OCI-LY1 (cell line): ENCODE measurements around the gene NUMBL.

Experiments
- H2AFZ ChIP-seq: fragments of 200-600 bp; sonication (generic), shearing (Covaris generic); 2 replicates; pipeline ENCODE4 v1.6.0; 2014; ENCODE audit warnings: antibody characterized with exemption, mild to moderate bottlenecking, low read length
- H3F3A ChIP-seq: fragments of 200-600 bp; sonication (generic), shearing (Covaris generic); 2 replicates; pipeline ENCODE4 v1.6.0; 2014; ENCODE audit warnings: mild to moderate bottlenecking, antibody characterized with exemption, low read length, moderate library complexity; ENCODE audit not compliant: insufficient read depth
- H3K27ac ChIP-seq: fragments of 200-600 bp; sonication (generic); 2 replicates; pipeline ENCODE4 v1.5.1; 2014; ENCODE audit warnings: low read length, mixed run types, mild to moderate bottlenecking, low read depth; ENCODE audit not compliant: poor library complexity, severe bottlenecking
- H3K27me3 ChIP-seq: fragments of 200-600 bp; sonication (generic); 2 replicates; pipeline ENCODE4 v1.6.0; 2014; ENCODE audit warnings: antibody characterized with exemption, mild to moderate bottlenecking, low read length, moderate library complexity; ENCODE audit not compliant: insufficient read depth
- H3K36me3 ChIP-seq: fragments of 200-600 bp; sonication (generic); 2 replicates; pipeline ENCODE4 v1.6.1; 2014; ENCODE audit warnings: mild to moderate bottlenecking, antibody characterized with exemption, low read length, moderate library complexity, mixed read lengths; ENCODE audit not compliant: insufficient read depth
- H3K4me1 ChIP-seq: fragments of 200-600 bp; sonication (generic); 2 replicates; pipeline ENCODE4 v1.5.1; 2014; ENCODE audit warnings: mild to moderate bottlenecking, low read length, moderate library complexity; ENCODE audit not compliant: insufficient read depth, severe bottlenecking
- H3K4me2 ChIP-seq: fragments of 200-600 bp; sonication (generic), shearing (Covaris generic); 2 replicates; pipeline ENCODE4 v1.6.1; 2014; ENCODE audit warnings: low read length
- H3K4me3 ChIP-seq: fragments of 200-600 bp; sonication (generic); 2 replicates; pipeline ENCODE4 v1.5.1; 2014; ENCODE audit warnings: low read length, low read depth, mild to moderate bottlenecking, mixed read lengths; ENCODE audit not compliant: poor library complexity, severe bottlenecking
- H3K79me2 ChIP-seq: fragments of 200-600 bp; shearing (Covaris generic); 2 replicates; pipeline ENCODE4 v1.6.1; 2016; ENCODE audit warnings: mixed run types, low read length, mixed read lengths; ENCODE audit not compliant: insufficient read depth
- H3K9ac ChIP-seq: fragments of 200-600 bp; sonication (generic), shearing (Covaris generic); 2 replicates; pipeline ENCODE4 v1.6.1; 2014; ENCODE audit warnings: mild to moderate bottlenecking, low read length, mixed read lengths
- H3K9me2 ChIP-seq: fragments of 200-600 bp; sonication (generic), shearing (Covaris generic); 2 replicates; pipeline ENCODE4 v1.6.1; 2014; ENCODE audit warnings: low read depth, mild to moderate bottlenecking, low read length, mixed read lengths
- H3K9me3 ChIP-seq: fragments of 200-600 bp; shearing (Covaris generic); 2 replicates; pipeline ENCODE4 v1.6.1; 2014; ENCODE audit warnings: low read length, mixed read lengths
- H4K20me1 ChIP-seq: fragments of 200-600 bp; sonication (generic), shearing (Covaris generic); 2 replicates; pipeline ENCODE4 v1.6.0; 2016; ENCODE audit warnings: mild to moderate bottlenecking, low read length; ENCODE audit not compliant: insufficient read depth
- CTCF ChIP-seq: fragments of 200-600 bp; sonication (generic), shearing (Covaris generic); IDR thresholded peaks from 2 replicates; pipeline ENCODE4 v1.5.1; 2017; ENCODE audit warnings: mild to moderate bottlenecking, antibody characterized with exemption, low read length, moderate library complexity, mixed read lengths
- EZH2 ChIP-seq: fragments of 200-600 bp; sonication (generic), shearing (Covaris generic); IDR thresholded peaks from 2 replicates; pipeline ENCODE4 v1.8.0; 2017; ENCODE audit warnings: borderline replicate concordance, mixed run types, mild to moderate bottlenecking, antibody characterized with exemption, low read length, moderate library complexity, mixed read lengths

NUMBL gene

GRCh38 chr19:40692212-40692551 lies 1.7 kb upstream of the NUMBL start:
- Histone ChIP-seq H3K9me2 (no peaks in the 10 kb centered on the region), H3K27me3 (no peaks in the 10 kb centered on the region), H3K4me1 (peaks cover 40% of the 10 kb centered on the region), H3K4me2 (no peak overlapping the region), H2AFZ (no peak overlapping the region), H3K36me3 (no peaks in the 10 kb centered on the region), H3K27ac (peak overlapping the region; percentile 86), H3F3A (0 out of 2 replicates have a peak, but pooled peaks cover 7% of the 10 kb centered on the region), H3K79me2 (no peaks in the 10 kb centered on the region), H4K20me1 (no peaks in the 10 kb centered on the region), H3K9me3 (no peaks in the 10 kb centered on the region), H3K9ac (no peak overlapping the region), H3K4me3 (no peak overlapping the region)
- TF ChIP-seq EZH2 (no peak), CTCF (no peak)

- Histone ChIP-seq H3K9me3 (no peaks in the 10 kb centered on the region), H3K4me2 (peak overlapping the region; percentile 100), H3F3A (0 out of 2 replicates have a peak, but pooled peaks cover 7% of the 10 kb centered on the region), H3K4me1 (peaks cover 40% of the 10 kb centered on the region), H3K4me3 (peak overlapping the region; percentile 81), H3K79me2 (no peaks in the 10 kb centered on the region), H3K9ac (peak overlapping the region; percentile 90), H2AFZ (no peak overlapping the region), H3K27ac (peak overlapping the region; percentile 86), H3K27me3 (no peaks in the 10 kb centered on the region), H3K9me2 (no peaks in the 10 kb centered on the region), H4K20me1 (no peaks in the 10 kb centered on the region), H3K36me3 (no peaks in the 10 kb centered on the region)
- TF ChIP-seq EZH2: no peak
- TF ChIP-seq CTCF: peak; percentile 13; the same call in 1 of the 2 replicates
These were observed 1.2 kb upstream of the NUMBL start for GRCh38 chr19:40691421-40692211.

GRCh38 chr19:40690693-40691420 lies 406 bp upstream of the NUMBL start:
- H3K4me3 ChIP-seq: peak overlapping the region; percentile 81
- TF ChIP-seq CTCF (no peak), EZH2 (no peak)
- peak overlapping the region; percentile 100 for H3K4me2 ChIP-seq
- H3K27ac ChIP-seq: peak overlapping the region; percentile 86
- 0 out of 2 replicates have a peak overlapping the region, but pooled peaks have one; percentile 11 for H2AFZ ChIP-seq
- peak overlapping the region; percentile 90 for H3K9ac ChIP-seq
- 0 out of 2 replicates have a peak, but pooled peaks cover 7% of the 10 kb centered on the region for H3F3A ChIP-seq
- H3K36me3 ChIP-seq: peaks cover 2% of the 10 kb centered on the region; the same call in 1 of the 2 replicates
- H3K9me3 ChIP-seq: no peaks in the 10 kb centered on the region
- H3K27me3 ChIP-seq: no peaks in the 10 kb centered on the region
- H3K4me1 ChIP-seq: peaks cover 40% of the 10 kb centered on the region
- H4K20me1 ChIP-seq: no peaks in the 10 kb centered on the region
- H3K79me2 ChIP-seq: no peaks in the 10 kb centered on the region
- no peaks in the 10 kb centered on the region for H3K9me2 ChIP-seq
